Lower lobe of right lung (tissue), 2 donors: ENCODE measurements around the gene SYNJ1. TPM values are rescaled to one million over a fixed set of nuclear protein-coding genes. Genes with fewer than 3 reads are reported as not detected.

ENCODE experiments used
- ATAC-seq, 2 donors: fragments of 200-7000 bp; cut with Tn5 transposase; one replicate each; pipeline ENCODE4 v1.9.1; 2020 to 2022; ENCODE audit warnings: mild to moderate bottlenecking in 2 of 2, moderate library complexity in 2 of 2
- DNase-seq: peaks from one replicate; pipeline ENCODE4 v3.0.0-alpha.2; 2020
- H3K27ac ChIP-seq: fragments of 200-600 bp; one replicate; pipeline ENCODE4 v1.8.0; 2022
- H3K27me3 ChIP-seq: fragments of 200-600 bp; one replicate; pipeline ENCODE4 v1.8.0; 2022; ENCODE audit warnings: low read depth
- H3K36me3 ChIP-seq: fragments of 200-600 bp; one replicate; pipeline ENCODE4 v1.8.0; 2022; ENCODE audit warnings: mild to moderate bottlenecking
- H3K4me1 ChIP-seq: fragments of 200-600 bp; one replicate; pipeline ENCODE4 v1.8.0; 2022
- H3K4me3 ChIP-seq: fragments of 200-600 bp; one replicate; pipeline ENCODE4 v1.8.0; 2022; ENCODE audit warnings: mild to moderate bottlenecking
- H3K9me3 ChIP-seq: fragments of 200-600 bp; one replicate; pipeline ENCODE4 v1.8.0; 2022
- intact Hi-C: fragments of 100-400 bp; cut with DNase I; formaldehyde crosslinking; loops from one replicate; pipeline ENCODE4 v1.11.0; 2022
- total RNA-seq: library from RNA; stranded (reverse); fragmentation: NEBNext Ultra II Directional; extraction: Animal tissue kit (Norgen Biotek cat#: 25700); gene quantifications from one replicate; pipeline ENCODE4 v1.2.1, GENCODE V29; 2021
- TF ChIP-seq, protein P1 (sequence below): fragments of 200-600 bp; IDR thresholded peaks from one replicate; pipeline ENCODE4 v1.8.0; 2022; ENCODE audit warnings: antibody characterized with exemption, mild to moderate bottlenecking
- donor health status: DM: no; HTN: yes; CAD: no; lungs with severe emphysema.

Gene SYNJ1
- total RNA-seq, 1 donor from 2014 or later = 23.1 TPM

DNA sequence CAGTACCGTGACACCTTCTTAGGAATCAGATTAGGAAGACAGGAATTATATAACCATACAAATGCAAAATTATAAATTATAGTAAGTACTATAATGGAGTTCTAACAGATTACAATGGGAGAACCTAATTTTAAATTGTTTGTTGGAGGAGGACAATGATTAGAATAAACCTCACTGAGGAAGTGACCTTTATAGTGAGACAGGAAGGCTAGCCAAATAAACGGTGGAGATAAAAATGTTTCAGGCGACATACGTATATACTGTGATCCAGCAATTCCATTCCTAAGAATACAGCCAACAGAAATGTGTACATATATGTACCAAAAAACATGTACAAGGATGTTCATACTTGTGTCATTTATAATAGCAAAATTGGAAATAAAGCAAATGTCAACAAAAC is 15.2 kb downstream of the SYNJ1 start:
- DNase-seq (no peak), ATAC-seq (no peak)
- Histone ChIP-seq H3K9me3 (no peaks in the 10 kb centered on the region), H3K27me3 (no peaks in the 10 kb centered on the region), H3K36me3 (no peaks in the 10 kb centered on the region), H3K27ac (no peak overlapping the region), H3K4me3 (no peak overlapping the region), H3K4me1 (peaks cover under 1% of the 10 kb centered on the region)
- intact Hi-C loops = no loop called here
- TF ChIP-seq, protein P1, sequence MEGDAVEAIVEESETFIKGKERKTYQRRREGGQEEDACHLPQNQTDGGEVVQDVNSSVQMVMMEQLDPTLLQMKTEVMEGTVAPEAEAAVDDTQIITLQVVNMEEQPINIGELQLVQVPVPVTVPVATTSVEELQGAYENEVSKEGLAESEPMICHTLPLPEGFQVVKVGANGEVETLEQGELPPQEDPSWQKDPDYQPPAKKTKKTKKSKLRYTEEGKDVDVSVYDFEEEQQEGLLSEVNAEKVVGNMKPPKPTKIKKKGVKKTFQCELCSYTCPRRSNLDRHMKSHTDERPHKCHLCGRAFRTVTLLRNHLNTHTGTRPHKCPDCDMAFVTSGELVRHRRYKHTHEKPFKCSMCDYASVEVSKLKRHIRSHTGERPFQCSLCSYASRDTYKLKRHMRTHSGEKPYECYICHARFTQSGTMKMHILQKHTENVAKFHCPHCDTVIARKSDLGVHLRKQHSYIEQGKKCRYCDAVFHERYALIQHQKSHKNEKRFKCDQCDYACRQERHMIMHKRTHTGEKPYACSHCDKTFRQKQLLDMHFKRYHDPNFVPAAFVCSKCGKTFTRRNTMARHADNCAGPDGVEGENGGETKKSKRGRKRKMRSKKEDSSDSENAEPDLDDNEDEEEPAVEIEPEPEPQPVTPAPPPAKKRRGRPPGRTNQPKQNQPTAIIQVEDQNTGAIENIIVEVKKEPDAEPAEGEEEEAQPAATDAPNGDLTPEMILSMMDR = no peak

DNA sequence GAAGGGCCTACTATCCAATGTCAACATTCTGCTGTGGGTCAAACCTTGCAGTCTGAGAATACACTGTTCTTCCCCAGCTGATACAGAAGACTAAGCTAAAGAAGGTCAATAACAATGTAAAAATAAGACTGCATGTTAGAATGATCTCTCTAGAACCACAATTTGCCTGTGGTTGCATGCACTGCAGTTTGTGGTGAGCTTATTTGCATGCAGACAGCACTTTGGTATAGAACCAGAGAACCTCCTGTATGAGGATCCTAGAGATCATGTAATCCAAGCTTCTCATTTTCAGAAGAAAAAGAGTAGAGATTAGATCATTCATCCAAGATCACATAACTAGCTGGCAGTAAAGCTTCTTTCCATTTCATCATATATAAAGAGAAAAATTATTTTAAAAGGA is 15.8 kb downstream of the SYNJ1 start:
- Histone ChIP-seq H3K9me3 (no peaks in the 10 kb centered on the region), H3K4me1 (no peaks in the 10 kb centered on the region), H3K27ac (no peak overlapping the region), H3K27me3 (no peaks in the 10 kb centered on the region), H3K4me3 (no peak overlapping the region), H3K36me3 (no peaks in the 10 kb centered on the region)
- intact Hi-C loops = no loop called here
- DNase-seq (no peak), ATAC-seq (no peak)
- TF ChIP-seq, protein P1 = no peak

DNA sequence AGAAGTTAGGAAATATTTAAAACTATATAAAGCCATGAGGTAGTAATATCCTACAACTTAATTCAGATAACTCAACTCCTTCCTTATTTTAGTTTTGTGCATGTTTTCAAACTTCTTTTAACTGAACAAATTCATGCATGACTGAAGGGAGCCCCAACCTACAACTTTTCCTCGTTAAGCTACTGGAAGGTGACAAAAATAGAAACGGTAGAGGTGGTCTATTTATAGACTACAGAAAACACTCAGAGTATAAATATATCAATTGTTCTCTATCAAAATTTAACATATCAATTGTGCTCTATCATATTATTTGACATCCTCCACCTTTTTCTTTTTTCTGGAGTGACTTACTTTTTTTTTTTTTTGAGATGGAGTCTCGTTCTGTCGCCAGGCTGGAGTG is 16.8 kb downstream of the SYNJ1 start:
- no peak for DNase-seq
- Histone ChIP-seq H3K36me3 (no peaks in the 10 kb centered on the region), H3K4me3 (no peak overlapping the region), H3K27ac (no peak overlapping the region), H3K4me1 (no peaks in the 10 kb centered on the region), H3K9me3 (no peaks in the 10 kb centered on the region), H3K27me3 (no peaks in the 10 kb centered on the region)
- TF ChIP-seq, protein P1 = no peak
- intact Hi-C loops = no loop called here
- no peak for ATAC-seq

DNA sequence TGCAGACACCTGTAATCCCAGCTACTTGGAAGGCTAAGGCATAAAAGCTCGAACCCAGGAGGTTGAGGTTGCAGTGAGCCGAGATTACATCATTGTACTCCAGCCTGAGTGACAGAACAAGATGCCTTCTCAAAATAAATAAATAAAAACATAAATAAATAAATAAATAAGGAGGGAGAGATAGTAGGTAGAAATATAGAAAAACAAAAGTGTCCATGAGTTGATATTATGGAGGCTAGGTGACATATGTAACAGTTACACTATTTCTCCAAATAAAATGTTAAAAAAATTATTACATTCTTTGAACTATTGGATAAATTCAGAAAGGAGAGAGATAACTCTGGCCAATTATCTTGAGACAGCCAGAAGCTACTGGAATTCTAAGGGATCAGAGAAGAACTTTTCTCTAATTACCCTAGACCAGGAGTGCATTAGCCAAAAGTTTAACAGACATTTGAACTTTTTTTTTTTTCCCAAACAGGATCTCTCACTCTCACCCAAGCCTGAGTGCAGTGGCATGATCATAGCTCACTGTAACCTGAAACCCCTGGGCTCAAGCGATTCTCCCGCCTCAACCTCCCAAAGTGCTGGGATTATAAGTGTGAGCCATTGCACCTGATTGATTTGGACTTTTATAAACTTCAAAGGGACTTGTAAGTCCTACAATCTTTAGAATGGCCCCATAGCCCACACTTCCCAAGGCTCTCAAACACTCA is 17.6 kb downstream of the SYNJ1 start:
- Histone ChIP-seq H3K9me3 (no peaks in the 10 kb centered on the region), H3K27me3 (no peaks in the 10 kb centered on the region), H3K4me3 (no peak overlapping the region), H3K36me3 (no peaks in the 10 kb centered on the region), H3K27ac (no peak overlapping the region), H3K4me1 (no peaks in the 10 kb centered on the region)
- DNase-seq = no peak
- intact Hi-C loops = no loop called here
- TF ChIP-seq, protein P1 = no peak
- ATAC-seq = no peak

DNA sequence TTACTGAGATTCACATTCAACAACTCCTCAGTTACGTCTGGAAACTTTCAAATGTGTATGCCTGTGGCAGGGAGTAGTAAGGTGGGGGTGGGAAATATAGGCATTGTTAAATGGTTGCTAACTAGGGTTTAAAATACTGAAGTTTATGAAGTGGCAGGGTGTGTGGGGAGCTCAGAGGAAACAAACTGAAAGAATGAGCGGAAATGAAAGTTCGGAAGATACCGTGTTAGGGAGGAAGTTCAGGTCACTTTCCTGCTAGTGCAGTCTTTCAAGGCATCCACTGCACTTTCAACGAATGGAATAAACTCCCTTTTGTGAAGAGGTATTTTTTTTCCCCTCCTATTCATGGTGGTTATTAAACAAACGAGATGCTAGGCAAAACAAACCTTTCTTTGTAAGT is 19.7 kb downstream of the SYNJ1 start:
- H3K4me1 ChIP-seq = no peaks in the 10 kb centered on the region
- ATAC-seq = no peak
- H3K9me3 ChIP-seq = no peaks in the 10 kb centered on the region
- H3K27me3 ChIP-seq = no peaks in the 10 kb centered on the region
- TF ChIP-seq, protein P1 = no peak
- no peak overlapping the region for H3K27ac ChIP-seq
- intact Hi-C loops = no loop called here
- DNase-seq = no peak
- H3K4me3 ChIP-seq = no peak overlapping the region
- no peaks in the 10 kb centered on the region for H3K36me3 ChIP-seq
